Right forelimb (tissue), 1 donor: ENCODE results near the gene OVOL3.

Source experiments
- DNase-seq: peaks from one replicate; pipeline ENCODE4 v3.0.0-alpha.2; 2018

The OVOL3 gene

GRCh38 chr19:36136964-36137686 lies 26.2 kb downstream of the OVOL3 start:
- no peak for DNase-seq

- no peak for DNase-seq
These were observed 28.2 kb downstream of the OVOL3 start for GRCh38 chr19:36139120-36139472.

GRCh38 chr19:36139473-36140303 lies 28.7 kb downstream of the OVOL3 start, which contains the start of gene CAPNS1:
Gene CAPNS1, plus strand, starts transcription at chr19:36140066. Its CDS starts 946 bp downstream, at chr19:36141012.
- DNase-seq, result peak; percentile 98

GRCh38 chr19:36140304-36141038 lies 29.5 kb downstream of the OVOL3 start:
- peak; percentile 55 for DNase-seq

- peak; percentile 88 for DNase-seq
These were observed 30.3 kb downstream of the OVOL3 start for GRCh38 chr19:36141039-36141927.

DNA sequence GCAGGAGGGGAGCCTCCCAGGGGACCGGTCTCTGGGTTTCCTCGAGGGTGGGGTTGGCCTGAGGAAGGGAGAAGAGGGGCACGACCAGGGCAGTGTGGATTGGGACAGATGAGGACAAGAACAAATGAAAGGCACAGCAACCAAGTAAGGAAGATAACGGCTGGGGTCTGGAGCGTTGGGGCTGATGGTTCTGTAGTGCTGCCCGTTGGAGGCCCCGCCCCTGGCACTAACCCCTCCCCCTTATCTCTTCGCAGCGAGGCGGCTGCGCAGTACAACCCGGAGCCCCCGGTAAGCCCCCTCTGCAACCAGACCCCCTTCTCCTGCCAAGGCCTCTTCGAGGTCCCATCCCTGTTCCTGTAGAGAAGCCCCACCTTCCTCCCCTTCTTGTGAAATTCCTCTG lies 31.1 kb downstream of the OVOL3 start:
- no peak for DNase-seq

- DNase-seq, result no peak
These were observed 31.6 kb downstream of the OVOL3 start for GRCh38 chr19:36142496-36142895.

DNA sequence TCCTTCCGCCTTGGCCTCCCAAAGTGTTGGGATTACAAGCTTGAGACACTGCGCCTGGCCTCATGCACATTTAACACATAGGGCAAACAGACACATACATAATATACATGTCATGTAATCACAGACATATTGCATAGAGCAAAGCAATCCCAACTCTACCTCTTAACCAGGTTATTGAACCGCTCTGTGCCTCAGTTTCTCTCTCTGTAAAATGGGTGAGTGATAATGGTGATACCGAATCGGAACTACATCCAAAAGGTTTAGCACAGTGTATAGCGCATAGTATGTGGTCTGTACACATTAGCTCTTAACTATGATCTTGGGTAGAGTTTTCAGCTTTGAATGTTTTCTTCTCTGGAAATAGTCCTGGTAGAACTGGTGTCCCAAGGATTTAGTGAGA lies 33.7 kb downstream of the OVOL3 start:
- no peak for DNase-seq

DNA sequence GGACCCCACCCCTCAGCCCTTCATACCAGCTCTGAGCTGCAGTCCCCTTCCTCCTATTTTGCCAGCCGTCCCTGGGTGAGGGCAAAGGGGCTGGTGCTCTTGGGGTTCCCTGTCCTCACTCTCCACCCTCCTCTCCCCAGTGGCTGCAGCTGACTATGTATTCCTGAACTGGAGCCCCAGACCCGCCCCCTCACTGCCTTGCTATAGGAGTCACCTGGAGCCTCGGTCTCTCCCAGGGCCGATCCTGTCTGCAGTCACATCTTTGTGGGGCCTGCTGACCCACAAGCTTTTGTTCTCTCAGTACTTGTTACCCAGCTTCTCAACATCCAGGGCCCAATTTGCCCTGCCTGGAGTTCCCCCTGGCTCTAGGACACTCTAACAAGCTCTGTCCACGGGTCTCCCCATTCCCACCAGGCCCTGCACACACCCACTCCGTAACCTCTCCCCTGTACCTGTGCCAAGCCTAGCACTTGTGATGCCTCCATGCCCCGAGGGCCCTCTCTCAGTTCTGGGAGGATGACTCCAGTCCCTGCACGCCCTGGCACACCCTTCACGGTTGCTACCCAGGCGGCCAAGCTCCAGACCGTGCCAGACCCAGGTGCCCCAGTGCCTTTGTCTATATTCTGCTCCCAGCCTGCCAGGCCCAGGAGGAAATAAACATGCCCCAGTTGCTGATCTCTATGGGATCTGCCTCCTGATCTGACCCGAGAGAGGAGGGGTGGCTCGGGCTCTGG lies 38.9 kb downstream of the OVOL3 start:
- no peak for DNase-seq

DNA sequence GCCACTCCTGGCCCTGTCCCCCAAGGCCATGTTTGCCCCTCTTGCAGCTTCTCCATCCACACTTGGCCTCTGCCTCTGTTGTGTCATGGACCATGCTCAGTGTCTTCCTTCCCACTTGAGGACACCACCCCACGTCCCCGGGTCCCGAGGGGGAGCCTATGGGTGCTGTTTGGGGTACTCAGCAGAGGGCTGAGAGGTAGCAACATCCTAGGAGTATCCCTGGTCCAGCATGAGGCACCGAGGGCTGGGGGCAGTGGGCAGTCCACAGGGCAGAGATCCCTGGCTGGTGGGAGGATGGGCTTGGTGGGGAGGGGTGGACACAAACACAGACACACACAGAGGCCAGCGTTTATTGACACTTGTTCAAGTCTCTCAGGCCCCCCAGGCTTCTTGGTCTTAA lies 39.6 kb downstream of the OVOL3 start:
- DNase-seq, result no peak

DNA sequence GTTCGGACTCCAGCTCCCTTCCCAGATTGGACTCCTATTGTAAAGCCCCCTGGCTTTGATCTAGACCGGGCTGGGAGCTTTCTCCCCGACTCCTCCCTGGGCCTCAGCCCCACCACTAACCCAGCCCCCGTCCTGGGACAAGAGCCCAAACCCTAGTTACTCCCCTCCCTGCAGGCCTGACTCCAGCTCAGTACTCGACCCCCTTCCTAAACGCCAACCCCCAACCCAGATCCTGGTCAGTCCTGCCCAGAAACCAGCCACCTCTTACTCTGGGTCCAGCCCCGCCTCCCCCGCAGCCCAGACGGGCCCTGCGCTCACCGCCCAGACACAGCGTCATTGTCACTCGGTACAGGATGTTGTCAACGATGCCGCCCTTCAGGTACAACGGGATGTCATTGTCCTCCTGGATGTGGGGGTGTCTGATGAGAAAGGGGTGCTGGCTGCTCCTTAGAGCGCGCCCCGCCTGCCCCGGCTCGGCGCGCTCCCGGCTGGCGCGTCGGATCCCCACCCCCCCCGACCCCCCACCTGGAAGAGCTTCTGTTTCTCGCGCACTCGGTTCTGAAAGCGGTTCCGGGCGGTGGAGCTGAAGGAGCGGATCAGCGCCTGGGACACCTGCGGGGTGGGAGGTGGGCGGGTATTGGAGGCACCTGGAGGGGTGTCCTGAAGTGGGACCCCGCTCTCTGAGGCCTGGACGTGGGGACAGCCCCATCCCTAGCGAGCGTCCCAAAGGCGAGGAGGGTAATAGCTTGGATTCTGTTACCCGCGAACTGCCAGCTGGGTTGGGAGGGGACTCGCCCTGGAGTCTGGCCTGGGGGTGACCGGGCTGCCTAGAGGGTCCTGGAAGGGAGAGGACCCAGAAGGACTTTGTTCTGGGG lies 40.4 kb downstream of the OVOL3 start:
- peak; percentile 80 for DNase-seq

DNA sequence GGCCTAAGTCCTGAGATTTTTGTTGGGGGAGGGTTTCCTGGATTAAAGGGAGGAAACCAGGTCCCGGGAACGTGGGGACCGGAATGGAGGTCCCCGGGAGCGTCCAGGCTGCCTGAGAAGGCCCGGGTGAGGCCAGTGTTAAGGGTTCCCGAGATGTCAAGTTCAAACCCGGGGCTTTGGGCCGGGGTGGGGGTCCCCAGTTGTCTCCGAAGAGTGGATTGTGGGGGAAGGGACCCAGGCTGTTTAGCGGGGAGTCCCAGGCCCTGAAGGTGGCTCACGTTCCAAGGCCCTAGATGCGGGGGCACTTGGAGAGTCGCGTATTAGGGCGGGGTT lies 41.0 kb downstream of the OVOL3 start:
- peak; percentile 59 for DNase-seq

DNA sequence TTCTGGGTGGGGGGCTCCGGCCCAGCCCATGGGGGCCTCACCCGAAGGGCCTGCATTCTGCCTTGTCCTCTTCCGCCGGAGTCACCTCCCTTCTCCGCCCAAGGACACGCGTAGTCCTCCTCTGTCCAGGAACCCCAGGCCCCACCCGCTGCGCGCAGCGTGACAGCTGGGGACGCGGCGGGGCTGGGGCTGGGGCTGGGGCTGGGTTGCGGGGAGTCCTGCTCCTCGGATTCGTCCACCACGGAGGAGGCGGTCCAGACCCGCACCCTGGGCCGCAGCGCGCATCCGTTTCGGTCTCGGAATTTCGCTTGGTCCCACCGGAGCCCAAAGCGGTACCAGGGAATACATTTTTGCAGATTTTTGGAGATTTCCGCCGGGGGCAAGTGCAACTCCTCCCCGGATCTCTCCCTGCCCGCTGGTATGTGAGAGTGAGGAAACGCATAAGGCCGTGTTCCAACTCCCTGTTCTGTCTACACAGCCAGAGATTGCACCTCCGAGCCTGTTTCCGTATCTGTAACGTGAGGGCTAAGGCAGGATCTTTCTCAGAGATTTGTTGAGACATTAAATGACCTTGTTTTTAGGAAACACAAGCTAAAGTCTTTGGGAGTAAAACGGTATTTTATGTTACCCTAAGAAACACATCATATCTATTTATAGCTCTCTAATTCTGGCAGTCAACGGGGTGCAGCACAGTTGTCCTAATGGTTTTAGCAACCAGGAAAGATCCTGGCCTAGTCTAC lies 41.6 kb downstream of the OVOL3 start, which contains the start of gene COX7A1:
Gene COX7A1, minus strand, starts transcription at position 96 of the 740 bp plus-strand sequence. Its CDS starts 40 bp downstream, at position 56.
- peak; percentile 83 for DNase-seq

GRCh38 chr19:36153126-36153525 lies 42.2 kb downstream of the OVOL3 start:
- no peak for DNase-seq

GRCh38 chr19:36160821-36161596 lies 50.1 kb downstream of the OVOL3 start:
- no peak for DNase-seq
